ENCODE results near the gene DRC1. TPM values are rescaled to one million over a fixed set of nuclear protein-coding genes. Genes with fewer than 3 reads are reported as not detected.

DRC1 gene
- total and polyA plus RNA-seq, 2 of the 4 experiments (the other 2 are of a cell fraction): 0.18 TPM; not detected in 1

GRCh38 chr2:26465981-26466471 is 64.3 kb downstream of the DRC1 start:
- Histone ChIP-seq H4K20me1 (ENCODE audit: insufficient read depth, low read length) (no peaks in the 10 kb centered on the region), H3K9me1 (ENCODE audit: insufficient read depth, low read length) (no peaks in the 10 kb centered on the region), H2BK5ac (ENCODE audit: low read depth, low read length, poor library complexity, severe bottlenecking) (no peak overlapping the region), H3K79me1 (ENCODE audit: low read depth in 1 of 2, low read length in 2 of 2) (no peaks in the 10 kb centered on the region), H3K9me3 (ENCODE audit: control insufficient read depth, insufficient read depth, low read length) (peaks cover 5% of the 10 kb centered on the region), H3K4me2 (ENCODE audit: low read depth, low read length) (no peak overlapping the region), H3K36me3 (ENCODE audit: control insufficient read depth, insufficient read depth, low read length) (no peaks in the 10 kb centered on the region), H2BK15ac (ENCODE audit: low read depth, low read length) (no peak overlapping the region), H3K23ac (ENCODE audit: low read depth, low read length) (no peak overlapping the region), H2BK20ac (ENCODE audit: low read depth, low read length) (no peak overlapping the region), H4K91ac (ENCODE audit: insufficient read depth, low read depth, low read length) (no peak overlapping the region), H4K5ac (ENCODE audit: low read depth, low read length) (no peak overlapping the region), H3K18ac (ENCODE audit: low read depth, low read length) (no peak overlapping the region), H3K9ac (ENCODE audit: low read depth, low read length) (no peak overlapping the region), H3K27ac (ENCODE audit: insufficient read depth, low read length) (no peak overlapping the region), H3K27me3 (ENCODE audit: control insufficient read depth, insufficient read depth, low read length) (no peaks in the 10 kb centered on the region; the same call in 1 of the 2 replicates), H3K56ac (ENCODE audit: extremely low read depth, insufficient read depth, low read length) (no peak overlapping the region), H3K4ac (ENCODE audit: low read depth, low read length) (no peak overlapping the region), H2AFZ (replicated peaks; ENCODE audit: low read length, poor library complexity) (no peak overlapping the region), H2AK5ac (ENCODE audit: low read depth, low read length) (no peak overlapping the region), H2BK120ac (ENCODE audit: low read depth, low read length) (no peak overlapping the region), H2AK9ac (replicated peaks; ENCODE audit: low read depth, low read length, poor library complexity) (no peak overlapping the region), H3K4me3 (ENCODE audit: insufficient read depth, low read depth, low read length) (no peak overlapping the region), H3K4me1 (ENCODE audit: control insufficient read depth, insufficient read depth, low read length) (no peaks in the 10 kb centered on the region), H3K14ac (replicated peaks; ENCODE audit: low read depth, low read length) (no peak overlapping the region), H4K8ac (ENCODE audit: low read depth in 2 of 2, low read length in 2 of 2) (no peak overlapping the region)
- TF ChIP-seq NFE2L2 (IDR thresholded peaks at IDR 0.05; ENCODE audit: low read depth, low read length) (no peak), RAD21 (IDR thresholded peaks at IDR 0.05; ENCODE audit: low read length) (no peak), MAFK (IDR thresholded peaks at IDR 0.05; ENCODE audit: low read depth, low read length) (no peak), ELK1 (IDR thresholded peaks at IDR 0.05; ENCODE audit: borderline replicate concordance, low read depth, low read length) (no peak), MAZ (IDR thresholded peaks at IDR 0.05; ENCODE audit: borderline replicate concordance, low read depth, low read length) (no peak), SMC3 (IDR thresholded peaks at IDR 0.05; ENCODE audit: low read depth, low read length) (no peak), CEBPB (IDR thresholded peaks at IDR 0.05; ENCODE audit: low read depth, low read length) (no peak), RCOR1 (IDR thresholded peaks at IDR 0.05; ENCODE audit: insufficient replicate concordance, low read length) (no peak), FOS (IDR thresholded peaks at IDR 0.05; ENCODE audit: low read depth, low read length) (no peak), BHLHE40 (IDR thresholded peaks at IDR 0.05; ENCODE audit: low read depth, low read length) (no peak)
- no peak for DNase-seq
- dilution Hi-C loops (cut with HindIII; ENCODE audit: low sequenced_read_pairs, unreplicated experiment) (no loop called here), intact Hi-C loops (cut with micrococcal nuclease) (loop anchor here (5.0 to 10.0 kb wide), 2 partner anchors 141 to 224 kb away; partner anchors contain the start of genes HADHA and HADHB), in situ Hi-C loops (cut with MboI; ENCODE audit: low sequenced_read_pairs) (no loop called here)
- ChIA-PET POLR2A (ENCODE audit: unreplicated experiment) (no interaction called here), CTCF (no interaction called here)
- no TSS peak for BruUV-seq (replicated peaks)
- WGBS, 2 experiments (ENCODE audit: extremely low coverage in 2 of 2, insufficient read length in 1 of 2): 51% methylated on average over 2 of the region's 10 CpGs; no CpG with 5 or more reads in 1 of the 2 experiments
- ATAC-seq (ENCODE audit: low read depth): no peak
